ENCODE results near the gene MMP24. TPM values are rescaled to one million over a fixed set of nuclear protein-coding genes. Genes with fewer than 3 reads are reported as not detected.

MMP24 gene
- total and polyA plus RNA-seq, 2 of the 13 experiments (the other 11 are each of a cell fraction or from before 2014, with no cell fraction given) = 0.29 to 0.35 TPM

DNA sequence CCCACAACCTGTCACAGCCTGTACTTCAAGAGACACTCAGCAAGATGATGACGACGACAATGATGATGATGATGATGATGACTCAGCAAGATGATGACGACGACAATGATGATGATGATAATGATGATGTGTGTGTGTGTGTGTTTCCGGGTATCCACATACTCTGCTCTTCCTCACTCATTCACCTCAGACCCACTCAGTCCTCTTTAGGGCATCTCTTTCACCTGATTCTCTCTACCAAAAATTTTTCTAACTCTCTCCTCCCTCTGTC is 59.3 kb downstream of the MMP24 start (continued):
- TF ChIP-seq, protein P1, sequence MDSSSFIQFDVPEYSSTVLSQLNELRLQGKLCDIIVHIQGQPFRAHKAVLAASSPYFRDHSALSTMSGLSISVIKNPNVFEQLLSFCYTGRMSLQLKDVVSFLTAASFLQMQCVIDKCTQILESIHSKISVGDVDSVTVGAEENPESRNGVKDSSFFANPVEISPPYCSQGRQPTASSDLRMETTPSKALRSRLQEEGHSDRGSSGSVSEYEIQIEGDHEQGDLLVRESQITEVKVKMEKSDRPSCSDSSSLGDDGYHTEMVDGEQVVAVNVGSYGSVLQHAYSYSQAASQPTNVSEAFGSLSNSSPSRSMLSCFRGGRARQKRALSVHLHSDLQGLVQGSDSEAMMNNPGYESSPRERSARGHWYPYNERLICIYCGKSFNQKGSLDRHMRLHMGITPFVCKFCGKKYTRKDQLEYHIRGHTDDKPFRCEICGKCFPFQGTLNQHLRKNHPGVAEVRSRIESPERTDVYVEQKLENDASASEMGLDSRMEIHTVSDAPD (CRISPR knock-in tag; IDR thresholded peaks at IDR 0.05) = no peak
- TF ChIP-seq, protein P2, sequence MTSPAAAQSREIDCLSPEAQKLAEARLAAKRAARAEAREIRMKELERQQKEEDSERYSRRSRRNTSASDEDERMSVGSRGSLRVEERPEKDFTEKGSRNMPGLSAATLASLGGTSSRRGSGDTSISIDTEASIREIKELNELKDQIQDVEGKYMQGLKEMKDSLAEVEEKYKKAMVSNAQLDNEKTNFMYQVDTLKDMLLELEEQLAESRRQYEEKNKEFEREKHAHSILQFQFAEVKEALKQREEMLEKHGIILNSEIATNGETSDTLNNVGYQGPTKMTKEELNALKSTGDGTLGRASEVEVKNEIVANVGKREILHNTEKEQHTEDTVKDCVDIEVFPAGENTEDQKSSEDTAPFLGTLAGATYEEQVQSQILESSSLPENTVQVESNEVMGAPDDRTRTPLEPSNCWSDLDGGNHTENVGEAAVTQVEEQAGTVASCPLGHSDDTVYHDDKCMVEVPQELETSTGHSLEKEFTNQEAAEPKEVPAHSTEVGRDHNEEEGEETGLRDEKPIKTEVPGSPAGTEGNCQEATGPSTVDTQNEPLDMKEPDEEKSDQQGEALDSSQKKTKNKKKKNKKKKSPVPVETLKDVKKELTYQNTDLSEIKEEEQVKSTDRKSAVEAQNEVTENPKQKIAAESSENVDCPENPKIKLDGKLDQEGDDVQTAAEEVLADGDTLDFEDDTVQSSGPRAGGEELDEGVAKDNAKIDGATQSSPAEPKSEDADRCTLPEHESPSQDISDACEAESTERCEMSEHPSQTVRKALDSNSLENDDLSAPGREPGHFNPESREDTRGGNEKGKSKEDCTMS (CRISPR knock-in tag; conservative IDR thresholded peaks at IDR 0.05) = no peak
- TF ChIP-seq, protein P3, sequence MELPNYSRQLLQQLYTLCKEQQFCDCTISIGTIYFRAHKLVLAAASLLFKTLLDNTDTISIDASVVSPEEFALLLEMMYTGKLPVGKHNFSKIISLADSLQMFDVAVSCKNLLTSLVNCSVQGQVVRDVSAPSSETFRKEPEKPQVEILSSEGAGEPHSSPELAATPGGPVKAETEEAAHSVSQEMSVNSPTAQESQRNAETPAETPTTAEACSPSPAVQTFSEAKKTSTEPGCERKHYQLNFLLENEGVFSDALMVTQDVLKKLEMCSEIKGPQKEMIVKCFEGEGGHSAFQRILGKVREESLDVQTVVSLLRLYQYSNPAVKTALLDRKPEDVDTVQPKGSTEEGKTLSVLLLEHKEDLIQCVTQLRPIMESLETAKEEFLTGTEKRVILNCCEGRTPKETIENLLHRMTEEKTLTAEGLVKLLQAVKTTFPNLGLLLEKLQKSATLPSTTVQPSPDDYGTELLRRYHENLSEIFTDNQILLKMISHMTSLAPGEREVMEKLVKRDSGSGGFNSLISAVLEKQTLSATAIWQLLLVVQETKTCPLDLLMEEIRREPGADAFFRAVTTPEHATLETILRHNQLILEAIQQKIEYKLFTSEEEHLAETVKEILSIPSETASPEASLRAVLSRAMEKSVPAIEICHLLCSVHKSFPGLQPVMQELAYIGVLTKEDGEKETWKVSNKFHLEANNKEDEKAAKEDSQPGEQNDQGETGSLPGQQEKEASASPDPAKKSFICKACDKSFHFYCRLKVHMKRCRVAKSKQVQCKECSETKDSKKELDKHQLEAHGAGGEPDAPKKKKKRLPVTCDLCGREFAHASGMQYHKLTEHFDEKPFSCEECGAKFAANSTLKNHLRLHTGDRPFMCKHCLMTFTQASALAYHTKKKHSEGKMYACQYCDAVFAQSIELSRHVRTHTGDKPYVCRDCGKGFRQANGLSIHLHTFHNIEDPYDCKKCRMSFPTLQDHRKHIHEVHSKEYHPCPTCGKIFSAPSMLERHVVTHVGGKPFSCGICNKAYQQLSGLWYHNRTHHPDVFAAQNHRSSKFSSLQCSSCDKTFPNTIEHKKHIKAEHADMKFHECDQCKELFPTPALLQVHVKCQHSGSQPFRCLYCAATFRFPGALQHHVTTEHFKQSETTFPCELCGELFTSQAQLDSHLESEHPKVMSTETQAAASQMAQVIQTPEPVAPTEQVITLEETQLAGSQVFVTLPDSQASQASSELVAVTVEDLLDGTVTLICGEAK (IDR thresholded peaks at IDR 0.05) = no peak; the same call in 1 of the 2 replicates
- TF ChIP-seq, protein P3 (CRISPR knock-in tag; IDR thresholded peaks at IDR 0.05) = no peak
- TF ChIP-seq SCMH1 (CRISPR knock-in tag; IDR thresholded peaks at IDR 0.05; ENCODE audit: borderline replicate concordance) = no peak
- TF ChIP-seq MED8 (CRISPR knock-in tag; IDR thresholded peaks at IDR 0.05; ENCODE audit: insufficient replicate concordance) = no peak
- TF ChIP-seq ZNF367 (CRISPR knock-in tag; IDR thresholded peaks at IDR 0.05; ENCODE audit: borderline replicate concordance) = no peak
- no peak for TF ChIP-seq HNF4A (CRISPR knock-in tag; IDR thresholded peaks at IDR 0.05)
- no peak for TF ChIP-seq ZNF282 (IDR thresholded peaks at IDR 0.05; ENCODE audit: partially characterized antibody)
- TF ChIP-seq TGIF2 (CRISPR knock-in tag; IDR thresholded peaks at IDR 0.05) = no peak
- TF ChIP-seq, protein P4, sequence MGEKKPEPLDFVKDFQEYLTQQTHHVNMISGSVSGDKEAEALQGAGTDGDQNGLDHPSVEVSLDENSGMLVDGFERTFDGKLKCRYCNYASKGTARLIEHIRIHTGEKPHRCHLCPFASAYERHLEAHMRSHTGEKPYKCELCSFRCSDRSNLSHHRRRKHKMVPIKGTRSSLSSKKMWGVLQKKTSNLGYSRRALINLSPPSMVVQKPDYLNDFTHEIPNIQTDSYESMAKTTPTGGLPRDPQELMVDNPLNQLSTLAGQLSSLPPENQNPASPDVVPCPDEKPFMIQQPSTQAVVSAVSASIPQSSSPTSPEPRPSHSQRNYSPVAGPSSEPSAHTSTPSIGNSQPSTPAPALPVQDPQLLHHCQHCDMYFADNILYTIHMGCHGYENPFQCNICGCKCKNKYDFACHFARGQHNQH (CRISPR knock-in tag; IDR thresholded peaks at IDR 0.05) = no peak
- TF ChIP-seq RBM22 (optimal IDR thresholded peaks at IDR 0.05; ENCODE audit: low read length) = no peak
- no peak for TF ChIP-seq ZNF619 (CRISPR knock-in tag; IDR thresholded peaks at IDR 0.05)
- no peak for TF ChIP-seq HNRNPH1 (optimal IDR thresholded peaks at IDR 0.05; ENCODE audit: low read depth, low read length)
- TF ChIP-seq, protein P5, sequence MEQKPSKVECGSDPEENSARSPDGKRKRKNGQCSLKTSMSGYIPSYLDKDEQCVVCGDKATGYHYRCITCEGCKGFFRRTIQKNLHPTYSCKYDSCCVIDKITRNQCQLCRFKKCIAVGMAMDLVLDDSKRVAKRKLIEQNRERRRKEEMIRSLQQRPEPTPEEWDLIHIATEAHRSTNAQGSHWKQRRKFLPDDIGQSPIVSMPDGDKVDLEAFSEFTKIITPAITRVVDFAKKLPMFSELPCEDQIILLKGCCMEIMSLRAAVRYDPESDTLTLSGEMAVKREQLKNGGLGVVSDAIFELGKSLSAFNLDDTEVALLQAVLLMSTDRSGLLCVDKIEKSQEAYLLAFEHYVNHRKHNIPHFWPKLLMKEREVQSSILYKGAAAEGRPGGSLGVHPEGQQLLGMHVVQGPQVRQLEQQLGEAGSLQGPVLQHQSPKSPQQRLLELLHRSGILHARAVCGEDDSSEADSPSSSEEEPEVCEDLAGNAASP (CRISPR knock-in tag; IDR thresholded peaks at IDR 0.05; ENCODE audit: borderline replicate concordance) = no peak

Measured in HepG2 (cell line).